HepG2 (cell line): Measurements from ENCODE around the gene LYPD6. TPM values are rescaled to one million over a fixed set of nuclear protein-coding genes. Genes with fewer than 3 reads are reported as not detected.

Source experiments
- ATAC-seq: fragments of 200-7000 bp; cut with Tn5 transposase; 3 replicates; pipeline ENCODE4 v1.9.1; 2020; ENCODE audit warnings: mild to moderate bottlenecking, moderate library complexity
- BruUV-seq: library from RNA; stranded (reverse); fragments of 400-500 nt; replicated peaks from 2 replicates; lab custom pipeline; 2021; lab: Mats Ljungman, UMichigan
- CTCF ChIA-PET: fragments of 300-600 bp; formaldehyde crosslinking; extraction: SDS; loops from one replicate; lab custom pipeline; 2021; ENCODE audit warnings: low total read pairs, inconsistent platforms, low intra/inter-chr PET ratio; lab: Yijun Ruan, JAX
- POLR2A ChIA-PET: fragments of 350-600 bp; sonication (Branson Sonifier 250); formaldehyde crosslinking; loops from one replicate; lab custom pipeline; 2020; ENCODE audit warnings: antibody characterized with exemption, inconsistent platforms; lab: Yijun Ruan, JAX
- DNase-seq: peaks from one replicate; pipeline ENCODE4 v3.0.0-alpha.2; 2015; ENCODE audit warnings: low spot score
- FAIRE-seq: peaks from 3 replicates; lab custom pipeline; 2011; peaks lifted over from hg19 to GRCh38; lab: Jason Lieb, UNC
- H2AFZ ChIP-seq: one replicate; pipeline ENCODE4 v1.6.1; 2011; ENCODE audit warnings: low read length, inconsistent platforms
- H3K27ac ChIP-seq: fragments of 300-600 bp; 3 replicates; pipeline ENCODE4 v1.8.0; 2011; ENCODE audit warnings: mixed run types, mild to moderate bottlenecking, mixed read lengths, low read length, inconsistent platforms; ENCODE audit not compliant: insufficient read depth; ENCODE audit errors: extremely low read length
- H3K27me3 ChIP-seq, 2 experiments: fragments of 200-600 bp in 1 of 2; 2 replicates in 1 of 2; 3 replicates in 1 of 2; pipeline versions ENCODE4 v1.6.0 to v1.8.0; 2011; ENCODE audit warnings: low read length in 2 of 2, mild to moderate bottlenecking in 2 of 2, moderate library complexity in 2 of 2, inconsistent platforms in 1 of 2; ENCODE audit not compliant: insufficient read depth in 2 of 2, control insufficient read depth in 1 of 2
- H3K36me3 ChIP-seq, 2 experiments: fragments of 200-600 bp in 1 of 2; replicated peaks in 1 of 2; 2 replicates in 1 of 2; 3 replicates in 1 of 2; pipeline versions ENCODE4 v1.5.1 to v1.8.0; 2011; ENCODE audit warnings: low read length in 2 of 2, inconsistent platforms in 1 of 2; ENCODE audit not compliant: insufficient read depth in 2 of 2, control insufficient read depth in 1 of 2
- H3K4me1 ChIP-seq: 2 replicates; pipeline ENCODE4 v1.5.1; 2012; ENCODE audit warnings: low read length, inconsistent platforms; ENCODE audit not compliant: insufficient read depth
- H3K4me2 ChIP-seq: 2 replicates; pipeline ENCODE4 v1.6.0; 2011; ENCODE audit warnings: low read depth, low read length, inconsistent platforms
- H3K4me3 ChIP-seq, 3 experiments: fragments of 200-600 bp in 1 of 3; sonication (generic), shearing (Covaris generic) in 1 of 3; replicated peaks in 1 of 3; 2 replicates each; pipeline ENCODE4 v1.5.1; 2011 to 2016; ENCODE audit warnings: low read length in 3 of 3, inconsistent platforms in 2 of 3, low read depth in 2 of 3, mild to moderate bottlenecking in 2 of 3, control low read depth in 1 of 3, mixed read lengths in 1 of 3; ENCODE audit not compliant: insufficient read depth in 1 of 3
- H3K79me2 ChIP-seq: one replicate; pipeline ENCODE4 v1.6.1; 2011; ENCODE audit warnings: low read length, inconsistent platforms; ENCODE audit not compliant: insufficient read depth
- H3K9ac ChIP-seq: 2 replicates; pipeline ENCODE4 v1.6.0; 2011; ENCODE audit warnings: mild to moderate bottlenecking, low read depth, low read length, inconsistent platforms; ENCODE audit not compliant: insufficient read depth
- H3K9me3 ChIP-seq: 2 replicates; pipeline ENCODE4 v1.5.1; 2012; ENCODE audit warnings: mild to moderate bottlenecking, low read length
- H4K20me1 ChIP-seq: 2 replicates; pipeline ENCODE4 v1.6.0; 2011; ENCODE audit warnings: inconsistent platforms, mild to moderate bottlenecking, low read length, moderate library complexity; ENCODE audit not compliant: insufficient read depth
- BCL6 ChIP-seq: IDR thresholded peaks from 2 replicates; pipeline ENCODE4 v1.6.1; 2016; ENCODE audit warnings: missing genetic modification reagents, missing compliant biosample characterization
- CHD4 ChIP-seq: fragments of 200-600 bp; sonication (generic); IDR thresholded peaks from 2 replicates; pipeline ENCODE4 v1.7.0; 2017; ENCODE audit warnings: mild to moderate bottlenecking, low read length, borderline replicate concordance
- MZF1 ChIP-seq: sonication (generic); formaldehyde crosslinking; IDR thresholded peaks from 2 replicates; pipeline ENCODE4 v1.8.1; 2023; ENCODE audit warnings: mild to moderate bottlenecking, missing genetic modification reagents, borderline replicate concordance
- NR2F6 ChIP-seq, 2 experiments: IDR thresholded peaks; 2 replicates each; pipeline ENCODE4 v1.6.1; 2016; ENCODE audit warnings: antibody characterized with exemption in 1 of 2, mild to moderate bottlenecking in 1 of 2
- REL ChIP-seq: sonication (generic); formaldehyde crosslinking; conservative IDR thresholded peaks from 2 replicates; pipeline ENCODE4 v1.8.0; 2022; ENCODE audit warnings: mild to moderate bottlenecking, missing genetic modification reagents, moderate library complexity
- SMAD9 ChIP-seq: sonication (generic); formaldehyde crosslinking; IDR thresholded peaks from 2 replicates; pipeline ENCODE4 v1.5.1; 2020; ENCODE audit warnings: mild to moderate bottlenecking, missing genetic modification reagents
- SP140L ChIP-seq: sonication (generic); formaldehyde crosslinking; IDR thresholded peaks from 2 replicates; pipeline ENCODE4 v1.4.0; 2020; ENCODE audit warnings: missing genetic modification reagents, borderline replicate concordance
- ZFP1 ChIP-seq: IDR thresholded peaks from 2 replicates; pipeline ENCODE4 v1.6.1; 2016
- ZFP36 ChIP-seq: fragments of 150-350 bp; IDR thresholded peaks from 2 replicates; pipeline ENCODE4 v1.6.1; 2018; ENCODE audit warnings: borderline replicate concordance, low read length, low read depth; ENCODE audit not compliant: partially characterized antibody
- ZNF512 ChIP-seq: sonication (generic); formaldehyde crosslinking; IDR thresholded peaks from 2 replicates; pipeline ENCODE4 v1.4.0; 2020; ENCODE audit warnings: mild to moderate bottlenecking, missing genetic modification reagents
- in situ Hi-C: cut with HindIII; loops from 2 replicates; pipeline ENCODE4 v1.10.0; 2017; ENCODE audit warnings: low pct_unique_long_range_greater_than_20kb; ENCODE audit not compliant: extremely low pct_ligation_motif_present
- intact Hi-C: fragments of 100-400 bp; cut with micrococcal nuclease; formaldehyde crosslinking; loops from one replicate; pipeline ENCODE4 v1.10.0; 2022; ENCODE audit not compliant: unreplicated experiment
- polyA plus RNA-seq, 8 experiments: library from polyadenylated mRNA; depleted of rRNA in 3 of 8; stranded (reverse) in 7 of 8; unstranded in 1 of 8; fragments of >200 nt; fragmentation: Illumina TruSeq in 4 of 8; extraction: Trizol in 4 of 8; gene quantifications; 2 replicates each; pipeline versions ENCODE4 v1.2.1 to v1.2.3, GENCODE V29; 2011 to 2016; ENCODE audit warnings: low read depth in 4 of 8, missing spikeins in 1 of 8, mixed read lengths in 1 of 8; ENCODE audit not compliant: insufficient read depth in 1 of 8
- total RNA-seq, 5 experiments: library from RNA; depleted of rRNA; stranded (reverse); fragments of >200 nt; fragmentation: Illumina TruSeq; extraction: Trizol; gene quantifications; 2 replicates each; pipeline ENCODE4 v1.2.3, GENCODE V29; 2016; ENCODE audit warnings: low read depth in 1 of 5

The LYPD6 gene
- total and polyA plus RNA-seq, 2 of the 13 experiments (the other 11 are each of a cell fraction or from before 2014, with no cell fraction given), result 0.01 to 0.07 TPM

GRCh38 chr2:149473521-149473920 lies 143.1 kb downstream of the LYPD6 start:
- Histone ChIP-seq H3K4me1 (no peaks in the 10 kb centered on the region), H3K4me2 (no peak overlapping the region), H3K79me2 (no peaks in the 10 kb centered on the region), H3K9me3 (no peaks in the 10 kb centered on the region), H3K9ac (no peak overlapping the region), H3K4me3 (no peak overlapping the region), H4K20me1 (no peaks in the 10 kb centered on the region), H3K36me3 (no peaks in the 10 kb centered on the region), H3K27ac (no peak overlapping the region), H3K27me3 (no peaks in the 10 kb centered on the region), H2AFZ (no peak overlapping the region)
- ChIA-PET POLR2A (no interaction called here), CTCF (no interaction called here)
- intact Hi-C loops, result no loop called here
- no peak for ATAC-seq
- in situ Hi-C loops, result no loop called here
- no peak for DNase-seq
- FAIRE-seq, result no peak
- TF ChIP-seq BCL6 (CRISPR knock-in tag) (no peak), ZFP1 (no peak), REL (CRISPR knock-in tag) (no peak), SMAD9 (no peak), CHD4 (no peak), ZNF512 (no peak), SP140L (CRISPR knock-in tag) (no peak), ZFP36 (no peak), MZF1 (CRISPR knock-in tag) (no peak), NR2F6 (IDR thresholded peaks at IDR 0.05) (no peak), NR2F6 (CRISPR knock-in tag; IDR thresholded peaks at IDR 0.05) (no peak)
- BruUV-seq, result no TSS peak
